Left lobe of liver (tissue), 2 donors: ENCODE measurements around the gene FAM219B. TPM values are rescaled to one million over a fixed set of nuclear protein-coding genes. Genes with fewer than 3 reads are reported as not detected.

Source experiments
- ATAC-seq: fragments of 200-7000 bp; cut with Tn5 transposase; one replicate; pipeline ENCODE4 v1.9.1; 2020; ENCODE audit warnings: mild to moderate bottlenecking, moderate library complexity
- DNase-seq: peaks from one replicate; pipeline ENCODE4 v3.0.0-alpha.2; 2020; ENCODE audit warnings: low spot score
- total RNA-seq: library from RNA; stranded (reverse); gene quantifications from one replicate; pipeline ENCODE4 v1.2.1, GENCODE V29; 2021
- donor health status: DM: no; HTN: no; CAD: no; lungs with moderate emphysema.
- donor health status: DM: no; HTN: yes; CAD: no.

FAM219B gene
- total RNA-seq, 1 donor from 2014 or later, result 15.8 TPM

DNA sequence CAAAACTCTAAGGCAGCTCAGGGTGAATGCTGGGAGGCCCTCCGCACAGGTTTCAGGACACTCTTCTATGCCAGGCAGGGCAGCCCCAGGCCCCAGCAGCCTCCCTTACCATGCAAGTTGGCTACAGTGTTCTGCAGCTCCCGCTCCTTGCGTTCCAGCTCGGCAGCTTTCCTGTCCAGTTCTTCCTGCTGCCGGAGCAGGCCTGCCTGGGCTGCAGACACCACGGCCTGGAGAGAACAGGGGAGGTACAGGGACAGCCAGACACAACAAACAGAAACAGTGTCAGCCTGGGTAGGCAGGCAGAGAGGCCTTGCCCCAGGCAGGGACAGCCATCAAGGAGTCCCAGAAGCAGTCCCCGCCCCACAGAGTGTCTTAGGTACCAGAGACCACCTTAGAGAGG is 54.7 kb downstream of the FAM219B start:
- ATAC-seq, result no peak
- DNase-seq, result no peak

DNA sequence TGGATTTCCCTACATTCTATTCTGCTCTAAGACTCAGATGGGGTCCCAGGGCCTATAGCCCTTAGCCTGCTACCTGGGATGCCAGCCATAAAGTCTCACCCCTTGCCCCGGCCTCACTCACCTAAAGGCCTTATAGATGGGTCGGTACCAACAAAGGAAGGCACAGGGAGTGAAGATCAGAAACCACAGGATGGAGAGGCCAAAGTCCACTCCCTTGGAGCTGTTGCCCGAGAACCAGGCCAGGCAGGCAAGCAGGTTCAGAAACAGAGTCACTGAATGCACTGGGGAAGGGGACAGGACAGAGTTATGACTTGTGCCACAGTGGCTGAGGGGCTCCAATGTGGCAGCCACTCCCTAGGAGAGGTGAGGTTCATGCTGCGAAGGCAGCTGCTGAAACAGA is 56.3 kb downstream of the FAM219B start:
- no peak for DNase-seq
- peak; percentile 28 for ATAC-seq

Other genes starting within 250 kb of the FAM219B start
- 13.4 TPM for gene EDC3, start 210.8 kb downstream of the FAM219B start, total RNA-seq
- gene CYP1A1, start 181.3 kb downstream of the FAM219B start, total RNA-seq, result 1.6 TPM
- gene CYP1A2, start 158.0 kb downstream of the FAM219B start, total RNA-seq, result 120 TPM
- 32.7 TPM for gene CSK, start 124.8 kb downstream of the FAM219B start, total RNA-seq
- gene LMAN1L, start 94.0 kb downstream of the FAM219B start, total RNA-seq, result not detected
- not detected for gene CPLX3, start 80.2 kb downstream of the FAM219B start, total RNA-seq
- 23.8 TPM for gene ULK3, start 63.7 kb downstream of the FAM219B start, total RNA-seq
- gene SCAMP2, start 33.5 kb downstream of the FAM219B start, total RNA-seq, result 36.1 TPM
- gene MPI, start 16.8 kb downstream of the FAM219B start, total RNA-seq, result 33.4 TPM
- 134 TPM for gene COX5A, start 31.2 kb upstream of the FAM219B start, total RNA-seq
- gene RPP25, start 49.9 kb upstream of the FAM219B start, total RNA-seq, result 2.1 TPM
- 0.73 TPM for gene SCAMP5, start 88.7 kb upstream of the FAM219B start, total RNA-seq
- 5.4 TPM for gene PPCDC, start 116.7 kb upstream of the FAM219B start, total RNA-seq